Stimulated activated CD8-positive, alpha-beta memory T cell treated with anti-CD3 and anti-CD28 coated beads, Interleukin-15, amount 100 ng/mL, for 24 hours (primary cell): ENCODE measurements around the gene BCDIN3D.

Source experiments
- DNase-seq: peaks from one replicate; pipeline ENCODE4 v3.0.0-alpha.2; 2020; ENCODE audit warnings: low read depth

The BCDIN3D gene

DNA sequence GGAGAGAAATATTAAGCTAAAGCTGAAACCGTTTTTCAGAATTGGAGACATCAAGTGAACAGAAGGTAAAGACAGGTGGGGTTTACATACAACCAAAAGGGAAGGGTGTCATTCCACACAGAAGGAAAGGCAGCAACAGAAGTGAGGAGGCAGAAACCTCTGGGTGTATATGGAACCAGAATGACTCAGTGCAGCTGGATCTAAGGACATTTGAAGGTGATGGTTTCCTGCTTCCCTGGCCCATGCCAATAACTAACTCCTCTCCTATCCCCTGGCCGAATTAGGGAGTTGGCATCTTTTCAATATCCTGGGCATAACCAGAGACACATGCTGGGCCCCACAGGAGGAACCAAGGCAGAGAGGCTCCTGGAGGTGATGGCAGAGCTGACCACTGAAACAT lies 23.1 kb downstream of the BCDIN3D start:
- DNase-seq = no peak

DNA sequence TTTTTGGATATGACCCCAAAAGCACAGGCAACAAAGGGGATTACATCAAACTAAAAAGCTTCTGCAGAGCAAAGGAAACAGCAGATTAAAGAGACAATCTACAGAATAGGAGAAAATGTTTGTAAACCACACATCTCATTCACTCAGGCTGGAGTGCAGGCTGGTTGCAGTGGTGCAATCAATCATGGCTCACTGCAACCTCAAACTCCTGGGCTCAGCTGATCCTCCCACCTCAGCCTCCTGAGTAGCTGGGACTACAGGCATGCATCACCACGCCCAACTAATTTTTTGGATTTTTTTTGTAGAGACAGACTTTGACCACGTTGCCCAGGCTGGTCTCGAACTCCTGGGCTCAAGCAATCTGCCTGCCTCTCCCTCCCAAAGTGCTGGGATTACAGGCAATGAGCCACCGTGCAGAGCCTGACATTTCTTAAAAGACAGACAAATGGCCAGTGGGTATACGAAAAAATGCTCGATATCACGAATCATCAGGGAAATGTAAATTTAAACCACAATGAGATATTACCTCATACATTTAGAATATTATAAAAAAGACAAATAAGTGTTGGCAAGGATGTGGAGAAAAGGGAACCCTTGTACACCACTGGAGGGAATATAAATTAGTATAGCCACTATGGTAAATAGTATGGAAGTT lies 24.5 kb downstream of the BCDIN3D start:
- no peak for DNase-seq

DNA sequence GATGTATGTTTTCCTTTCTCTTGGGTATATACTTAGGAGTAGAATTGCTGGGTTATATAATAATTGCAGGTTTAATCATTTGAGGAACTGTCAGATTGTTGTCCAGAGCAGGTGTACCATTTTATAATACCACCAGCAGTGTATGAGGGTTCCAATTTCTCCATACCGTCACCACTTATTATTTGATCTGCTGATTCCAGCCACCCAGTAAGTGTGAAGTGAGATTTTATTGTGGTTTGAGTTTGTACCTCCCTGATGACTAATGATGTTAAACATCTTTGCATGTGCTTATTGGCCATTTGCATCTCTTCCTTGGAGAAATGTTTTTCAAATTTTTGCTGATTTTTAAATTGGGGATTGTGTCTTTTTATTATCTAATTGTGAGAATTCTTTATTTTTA lies 29.8 kb downstream of the BCDIN3D start:
- no peak for DNase-seq

DNA sequence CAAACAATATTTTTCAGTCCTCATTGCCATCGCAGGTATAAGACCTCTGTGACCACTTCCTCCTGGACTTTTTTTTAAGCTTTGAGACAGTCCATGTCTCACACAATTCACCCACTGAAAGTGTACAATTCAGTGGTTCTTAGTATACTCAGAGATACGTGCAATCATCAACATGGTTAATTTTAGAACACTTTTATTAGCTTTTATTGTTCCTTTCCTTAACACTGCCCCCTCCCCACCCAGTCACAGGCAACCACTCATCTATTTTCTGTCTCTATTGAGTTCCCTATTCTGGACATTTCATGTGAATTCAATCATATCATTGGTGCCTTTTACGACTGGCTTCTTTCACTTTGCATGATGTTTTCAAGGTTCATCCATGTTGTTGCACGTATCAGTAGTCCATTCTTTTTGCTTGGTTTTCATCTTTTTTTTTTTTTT lies 30.9 kb downstream of the BCDIN3D start:
- no peak for DNase-seq

DNA sequence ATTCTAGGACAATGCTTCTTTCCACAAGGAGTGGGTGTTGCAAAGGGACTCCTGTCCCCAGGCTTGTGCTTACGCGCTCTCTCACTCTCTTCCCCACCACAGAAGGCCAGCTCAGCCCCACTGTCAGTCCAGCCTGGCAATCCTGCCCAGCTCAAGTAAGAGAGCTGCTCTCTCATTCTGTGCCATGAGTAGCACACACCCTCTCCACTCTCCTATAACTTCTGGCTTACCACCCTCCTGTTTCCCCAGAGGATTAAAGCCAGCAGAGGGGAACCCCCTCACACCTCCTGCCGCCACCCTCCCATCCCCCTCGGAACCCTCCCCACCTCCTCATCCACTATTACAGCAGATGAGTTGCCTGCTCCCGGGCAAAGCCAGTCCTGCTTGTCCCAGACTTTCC lies 31.8 kb downstream of the BCDIN3D start:
- DNase-seq = no peak

DNA sequence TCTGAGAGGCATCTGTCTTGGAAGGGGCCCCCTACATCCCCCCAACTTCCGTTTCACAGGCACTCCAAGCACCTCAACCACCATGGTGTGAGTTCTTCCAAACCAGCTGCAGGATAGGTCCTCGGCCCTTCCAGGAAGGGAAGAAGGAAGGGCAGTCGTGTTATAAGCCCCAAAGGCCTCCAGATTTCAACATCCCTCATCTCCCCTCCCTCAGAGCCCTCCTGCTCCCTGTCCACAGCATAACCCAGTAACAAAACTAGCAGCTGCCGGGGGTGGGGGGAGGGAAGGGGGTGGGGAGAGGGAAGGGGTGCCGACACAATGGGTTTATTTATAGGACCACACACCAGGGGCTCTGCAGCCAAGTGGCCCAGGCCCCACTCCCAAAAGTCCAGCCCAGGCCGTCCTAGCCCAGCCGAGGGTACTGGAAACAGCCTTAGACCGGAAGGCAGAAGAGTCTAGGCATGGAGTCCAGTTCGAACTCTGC lies 33.0 kb downstream of the BCDIN3D start:
- no peak for DNase-seq

DNA sequence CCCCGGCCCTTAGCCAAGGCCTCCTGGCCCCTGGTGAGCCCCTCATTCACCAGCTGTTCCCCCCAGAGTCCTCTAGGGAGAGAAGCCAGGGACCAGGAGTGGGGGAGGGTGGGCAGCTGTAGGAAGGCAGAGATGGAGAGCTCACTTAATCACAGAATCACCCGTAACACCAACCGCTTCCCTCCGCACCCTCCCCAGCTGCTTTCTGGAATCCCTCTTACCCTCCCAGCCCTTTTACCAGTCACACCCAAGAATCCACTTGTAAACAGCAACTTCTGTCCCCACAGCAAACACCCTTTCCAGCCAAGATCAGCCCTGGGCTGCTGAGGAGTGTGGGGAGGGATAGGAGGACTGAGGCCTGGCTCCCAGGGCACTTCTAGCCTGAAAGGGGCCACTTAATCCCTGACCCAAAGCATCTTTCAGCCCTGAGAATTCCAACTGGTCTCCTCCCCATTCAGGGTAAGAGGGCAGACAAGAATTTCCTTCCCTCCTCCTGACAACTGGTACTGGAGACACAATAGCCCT lies 33.5 kb downstream of the BCDIN3D start:
- DNase-seq = no peak

DNA sequence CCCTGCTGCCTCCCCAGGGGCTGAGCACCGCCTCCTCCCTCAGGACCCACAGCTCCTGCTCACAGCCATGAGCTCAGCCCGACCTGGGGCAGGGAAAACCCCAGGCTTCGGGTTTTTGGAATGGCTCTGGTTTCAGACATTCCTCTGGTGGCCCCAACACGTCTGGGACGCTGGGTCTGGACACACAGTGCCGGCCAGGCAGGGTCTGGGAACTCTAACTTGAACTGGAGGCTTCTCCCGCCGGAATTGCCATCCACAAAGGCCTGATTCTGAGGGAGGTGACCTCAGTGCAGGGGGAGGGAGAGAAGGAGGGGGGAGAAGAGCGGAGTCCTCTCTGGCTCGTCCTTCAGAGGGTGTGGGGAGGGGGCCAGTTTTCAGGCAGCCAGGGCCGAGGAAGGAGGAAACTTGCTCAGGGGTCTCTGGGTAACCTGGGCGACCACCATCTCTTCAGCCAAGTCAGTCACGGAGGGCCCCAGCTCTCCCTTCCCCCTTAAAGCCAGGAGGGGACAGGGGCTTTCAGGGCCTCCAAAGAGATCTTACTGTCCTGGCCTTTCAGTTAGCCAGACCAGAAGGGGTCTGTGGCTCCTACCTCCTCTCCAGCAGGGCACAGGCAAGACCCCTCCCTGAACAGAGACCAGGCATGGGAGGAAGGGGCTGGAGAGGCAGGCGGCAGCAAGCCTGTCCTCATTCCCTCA lies 34.1 kb downstream of the BCDIN3D start:
- DNase-seq = no peak

DNA sequence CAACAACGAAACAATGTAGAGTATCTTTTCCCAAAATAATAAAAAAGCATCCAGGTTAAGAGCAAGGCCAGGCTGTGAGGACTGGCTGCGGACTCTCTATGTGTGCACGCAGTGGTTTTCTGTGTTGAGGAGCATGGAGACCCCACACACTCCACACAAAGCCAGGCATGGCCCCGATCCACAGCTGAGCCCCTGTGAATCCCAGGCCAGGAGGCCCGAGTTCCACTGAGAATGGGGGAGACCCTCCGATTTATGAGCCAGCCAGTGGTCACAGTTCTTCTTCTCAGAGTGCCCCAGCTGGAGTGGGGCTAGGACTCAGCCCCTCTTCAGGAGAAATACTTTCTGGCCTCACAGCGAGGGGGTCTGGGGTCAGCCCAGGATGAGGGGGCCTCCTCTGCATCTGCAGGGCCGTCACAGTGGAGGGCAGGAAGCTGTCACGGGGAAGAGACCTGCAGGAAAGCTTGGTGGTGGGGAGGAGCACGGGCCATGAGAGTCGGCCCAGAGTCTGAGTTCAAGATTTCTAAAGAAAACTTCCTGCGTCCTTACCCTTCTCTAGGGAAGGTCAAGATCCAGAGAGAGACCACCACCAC lies 34.8 kb downstream of the BCDIN3D start:
- DNase-seq = no peak

DNA sequence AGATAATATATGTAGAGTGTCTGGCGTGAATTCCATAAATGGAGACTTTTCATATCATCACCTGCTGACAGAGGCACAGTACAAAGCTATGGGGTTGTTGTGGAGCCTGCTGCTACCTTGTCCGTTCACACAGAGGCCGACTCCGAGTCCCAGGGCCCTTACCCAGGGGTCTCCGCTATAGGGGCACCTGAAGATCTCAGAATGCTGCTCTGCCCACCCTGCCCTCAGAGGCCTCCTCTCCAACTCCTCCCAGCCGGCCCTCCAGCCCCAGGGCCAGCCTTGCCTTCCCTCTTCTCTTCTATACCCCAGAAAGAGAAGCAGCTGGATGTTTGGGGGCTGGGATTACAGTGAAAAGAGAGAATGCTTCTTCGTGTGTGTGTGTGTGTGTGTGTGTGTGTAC lies 36.0 kb downstream of the BCDIN3D start:
- DNase-seq = no peak

DNA sequence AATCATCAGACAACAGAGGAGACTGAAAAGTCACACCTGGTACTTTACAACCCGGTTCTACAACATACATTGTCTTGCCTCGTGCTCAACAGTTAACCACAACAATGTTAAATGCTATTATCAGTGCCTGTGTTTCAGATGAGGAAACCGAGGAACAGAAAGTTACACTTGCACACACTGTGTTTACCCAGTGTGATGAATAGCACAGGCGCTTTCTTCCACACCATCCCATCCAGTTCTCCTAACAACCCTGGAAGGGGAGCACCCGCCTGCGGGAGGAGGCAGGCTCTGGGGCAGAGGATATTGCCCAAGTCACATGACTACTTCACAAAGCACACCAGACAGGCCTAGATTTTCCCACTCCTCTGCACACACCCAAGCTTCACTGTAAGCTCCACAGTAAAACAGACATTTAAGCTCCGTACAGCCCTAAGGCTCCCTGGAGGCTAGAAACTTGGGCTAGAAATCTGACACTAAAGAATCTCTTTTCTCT lies 36.5 kb downstream of the BCDIN3D start:
- DNase-seq = no peak

DNA sequence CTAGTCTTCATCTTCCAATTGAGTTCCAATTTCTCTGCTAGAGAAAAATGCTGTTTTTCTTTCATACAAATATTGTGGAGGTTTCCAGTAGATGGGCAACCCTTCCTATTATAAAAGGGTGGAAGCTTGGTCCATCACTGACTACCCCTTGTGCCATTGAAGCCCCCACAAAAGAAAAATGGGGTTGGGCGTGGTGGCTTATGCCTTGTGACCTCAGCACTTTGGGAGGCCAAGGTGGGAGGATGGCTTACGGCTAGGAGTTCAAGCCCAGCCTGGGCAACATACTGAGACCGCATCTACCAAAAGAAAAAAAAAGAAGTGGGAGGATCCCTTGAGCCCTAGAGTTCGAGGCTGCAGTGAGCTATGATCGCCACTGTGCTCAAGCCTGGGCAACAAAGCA lies 37.5 kb downstream of the BCDIN3D start:
- DNase-seq = no peak

DNA sequence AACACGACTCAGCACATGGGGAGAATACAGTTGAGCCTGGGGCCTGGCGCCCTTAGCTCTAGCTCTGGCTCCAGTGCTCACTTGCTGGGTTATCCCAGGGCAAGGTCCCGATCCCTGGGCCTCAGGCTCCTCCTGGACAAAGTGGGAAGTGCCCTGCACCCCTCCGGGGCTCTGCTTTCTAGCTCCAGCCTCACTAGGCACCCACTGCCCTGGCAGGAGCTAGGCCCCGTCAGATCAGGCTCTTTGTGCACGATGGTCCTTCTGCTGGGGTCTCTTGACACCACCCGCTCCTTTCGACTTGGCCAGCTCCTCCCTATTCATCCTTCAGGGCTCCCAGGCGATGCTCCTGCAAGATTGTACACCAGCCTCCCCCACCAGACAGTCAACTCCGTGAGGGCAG lies 38.1 kb downstream of the BCDIN3D start:
- no peak for DNase-seq

DNA sequence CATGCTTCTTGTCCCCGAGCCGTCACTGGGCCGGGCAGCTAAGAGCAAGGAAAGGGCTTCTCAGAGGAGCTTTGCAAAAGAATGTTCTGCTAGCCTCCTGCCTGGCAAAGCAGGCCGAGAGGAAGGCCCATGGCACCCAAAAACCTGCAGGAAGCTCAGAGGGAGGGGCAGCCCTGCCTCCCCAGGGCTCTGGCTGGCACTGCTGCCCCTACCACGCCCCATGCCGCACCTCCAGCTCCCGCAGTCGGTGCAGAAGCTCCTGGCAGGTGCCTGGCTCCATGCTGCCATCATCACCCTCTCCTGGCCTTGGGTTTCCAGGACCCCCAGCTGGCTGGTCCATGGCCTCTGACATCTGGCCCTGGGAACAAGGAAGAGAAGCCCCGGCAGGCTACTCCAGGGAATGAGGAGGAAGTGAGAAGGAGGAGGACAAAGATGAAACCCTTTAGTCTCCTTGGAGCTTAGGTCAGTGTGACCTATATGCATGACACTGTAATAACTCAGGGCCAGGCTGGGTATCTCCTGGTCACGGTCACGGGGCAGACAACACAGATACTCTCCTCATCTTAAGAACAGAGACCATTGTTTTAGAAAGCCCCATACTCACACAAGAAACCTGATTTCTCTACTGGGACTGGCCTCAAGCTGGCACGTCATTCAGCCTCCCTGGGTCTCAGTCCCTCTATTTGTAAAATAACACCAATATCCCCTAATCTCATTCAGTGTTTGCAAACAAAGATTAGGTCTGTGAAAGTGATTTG lies 39.0 kb downstream of the BCDIN3D start:
- DNase-seq = no peak

DNA sequence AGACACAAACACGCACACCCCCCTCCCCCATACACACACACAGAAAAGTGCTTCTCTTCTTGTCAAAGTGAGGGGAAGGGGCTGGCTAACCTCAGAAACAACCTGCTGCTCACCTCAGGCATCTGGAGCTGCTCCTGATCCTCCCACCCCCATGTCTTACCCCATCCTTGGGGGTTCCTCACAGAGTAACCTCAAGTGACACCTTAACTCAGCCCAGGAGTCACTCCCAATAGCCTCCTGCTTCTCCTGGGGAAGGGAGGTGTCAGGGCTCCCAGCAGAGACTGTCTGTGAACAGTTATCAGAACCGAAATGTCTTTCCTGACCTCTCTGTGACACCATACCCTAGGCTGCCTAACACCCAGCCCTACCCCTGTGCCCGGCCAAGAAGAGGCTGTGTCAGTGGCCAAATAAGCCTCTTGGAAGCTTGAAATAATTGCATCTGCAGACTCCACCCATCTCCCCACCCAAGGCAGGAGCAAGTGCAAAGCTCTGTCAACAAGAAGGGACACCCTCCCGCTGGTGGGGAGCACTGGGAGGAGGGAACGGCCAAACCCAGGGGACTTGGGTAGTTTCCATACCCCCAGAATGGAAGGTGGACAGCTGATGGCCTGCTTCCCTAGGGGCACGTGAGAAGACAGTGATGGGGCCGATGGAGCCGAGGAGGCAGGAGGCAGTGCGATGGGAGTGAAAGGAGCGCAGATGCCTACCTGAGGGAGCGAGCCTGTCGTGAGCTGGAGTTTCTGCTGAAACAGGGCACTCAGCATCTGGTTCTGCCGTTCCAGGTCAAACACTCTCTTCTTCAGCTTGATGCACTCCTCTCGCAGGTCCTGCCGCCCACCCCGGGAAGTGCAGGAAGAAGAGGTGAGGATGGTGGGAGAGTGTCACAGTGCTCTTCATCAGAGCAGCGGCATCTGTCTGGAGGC lies 41.5 kb downstream of the BCDIN3D start:
- DNase-seq = no peak

DNA sequence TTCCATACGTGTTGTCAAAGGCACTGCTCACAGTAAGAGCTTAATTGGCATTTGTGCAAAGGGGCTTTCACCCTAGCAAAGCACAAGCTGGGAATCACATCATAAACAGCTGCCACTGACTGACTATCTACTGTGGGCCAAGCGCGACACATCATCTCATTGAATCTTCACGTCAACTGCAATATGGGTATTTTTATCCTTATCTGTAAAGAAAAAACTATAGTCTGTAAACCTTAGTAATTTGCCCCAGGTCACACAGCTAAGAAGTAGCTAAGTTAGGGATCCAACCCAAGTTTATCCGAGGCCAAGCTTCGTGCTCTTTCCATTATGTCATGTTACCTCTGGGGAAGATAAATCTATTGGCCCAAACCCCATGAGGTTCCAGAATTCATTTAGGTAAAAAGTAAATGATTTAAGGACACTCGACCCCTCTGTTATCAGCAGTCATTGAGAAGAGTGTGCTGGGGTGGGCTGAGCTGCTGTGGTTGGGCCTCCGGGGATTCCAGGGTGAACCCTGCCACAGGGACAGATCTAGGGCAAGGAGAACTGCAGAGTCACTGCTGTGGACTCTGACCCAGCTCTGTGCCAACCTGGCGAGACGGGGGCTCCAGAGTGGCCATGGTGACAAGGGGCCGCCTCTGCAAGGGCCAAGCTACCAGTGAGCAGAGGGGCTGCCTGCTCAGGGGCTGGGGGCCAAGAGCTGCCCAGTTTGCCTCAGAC lies 42.3 kb downstream of the BCDIN3D start:
- DNase-seq = no peak

DNA sequence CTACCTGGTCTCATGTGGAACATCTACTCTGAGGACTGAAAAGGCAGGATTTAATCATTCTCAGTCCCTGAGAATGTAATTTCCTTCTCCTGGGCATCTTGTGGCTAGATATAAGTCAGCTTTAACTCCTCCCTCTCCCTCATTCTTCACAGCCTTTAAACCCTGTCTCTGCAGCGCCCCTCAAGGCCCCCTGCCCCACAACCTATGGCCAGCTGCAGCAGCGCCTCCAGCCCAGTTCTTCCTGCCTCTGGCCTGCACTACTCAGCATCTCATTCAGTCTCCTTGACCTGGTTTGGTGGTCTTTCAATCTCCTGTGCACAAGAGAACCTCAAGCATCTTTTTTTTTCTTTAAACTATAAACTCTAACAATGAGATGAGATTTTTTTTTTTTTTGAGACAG lies 44.0 kb downstream of the BCDIN3D start:
- DNase-seq = no peak

DNA sequence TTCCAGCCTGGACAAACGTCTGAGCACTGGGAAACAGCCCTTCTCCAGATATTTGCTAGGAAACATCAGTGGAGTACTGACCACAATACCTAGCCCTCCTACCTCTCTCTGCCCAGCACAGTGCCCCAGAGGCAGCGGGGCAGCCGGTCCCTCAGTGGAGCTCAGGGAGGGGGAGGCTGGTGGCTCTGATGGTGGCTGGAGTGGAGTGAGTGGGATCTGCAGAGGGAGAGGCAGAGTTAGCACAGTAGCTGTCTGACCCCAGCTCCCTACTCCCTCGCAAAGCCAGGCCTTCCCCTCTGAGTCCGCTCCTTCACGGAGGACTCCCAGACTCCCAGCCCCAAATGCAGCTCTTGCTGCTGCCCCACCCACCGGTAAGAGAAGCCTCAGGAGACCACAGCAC lies 44.7 kb downstream of the BCDIN3D start:
- no peak for DNase-seq

DNA sequence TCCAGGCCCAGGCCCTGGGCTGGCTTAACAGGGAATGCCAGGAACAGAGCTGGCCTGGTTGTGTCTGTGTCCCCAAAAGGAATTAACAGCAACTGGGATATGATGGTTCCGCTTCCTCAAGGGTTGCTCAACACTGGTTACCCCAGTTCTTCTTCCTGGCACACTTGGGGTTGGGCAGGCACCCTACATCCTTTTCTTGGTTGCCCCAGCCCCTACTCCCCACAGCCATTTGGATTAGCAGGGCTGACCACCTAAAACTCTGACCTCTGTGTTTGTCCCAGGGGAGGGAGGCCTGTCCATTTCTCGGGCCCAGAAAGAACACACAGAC lies 45.5 kb downstream of the BCDIN3D start:
- no peak for DNase-seq

DNA sequence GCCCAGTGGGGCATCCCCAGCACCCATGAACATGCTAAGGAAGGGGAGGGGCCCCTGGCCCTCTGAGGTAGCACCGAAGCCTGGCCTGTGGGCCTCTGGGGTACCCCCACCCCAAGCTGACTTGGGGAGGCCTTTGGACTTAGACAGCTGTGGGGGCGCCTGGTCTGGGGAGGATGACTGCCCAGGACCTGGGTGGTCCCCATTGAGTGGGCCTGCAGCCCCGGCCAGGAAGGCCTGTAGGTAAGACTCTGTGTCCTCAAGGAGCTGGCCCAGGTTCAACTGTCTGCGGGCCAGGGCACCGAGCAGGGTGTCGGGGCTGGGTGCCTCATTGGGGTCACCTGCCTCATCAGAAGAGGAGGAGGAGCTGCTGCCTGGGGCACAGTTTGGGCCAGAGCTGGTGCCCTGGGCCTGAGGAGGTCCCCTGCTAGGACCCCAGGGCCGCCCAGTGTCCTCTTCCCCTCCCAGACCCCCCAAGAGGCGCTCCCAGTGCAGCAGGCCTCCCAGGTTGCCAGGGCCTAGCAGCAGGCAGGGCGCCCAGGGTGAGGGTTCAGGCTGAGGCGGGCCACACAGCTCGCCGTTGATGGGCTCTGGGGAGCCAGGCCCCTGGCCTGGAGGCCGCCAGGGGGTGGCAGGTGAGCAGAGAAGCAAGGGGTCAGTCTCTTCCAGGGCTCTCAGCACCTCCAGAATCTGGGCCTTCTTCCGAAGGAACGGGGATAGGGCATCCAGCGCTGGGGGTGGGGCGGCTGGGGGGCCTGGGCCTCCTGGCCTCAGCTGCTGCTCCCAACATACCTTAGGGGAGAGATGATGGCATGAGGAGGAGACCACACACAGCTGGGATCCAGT lies 46.1 kb downstream of the BCDIN3D start:
- DNase-seq = no peak
